GM23338 (cell line): Measurements from ENCODE around the gene WDR93.

Experiments
- CREB1 ChIP-seq: fragments of 250-450 bp; sonication (Bioruptor Pico); IDR thresholded peaks from 2 replicates; pipeline ENCODE4 v1.5.0; 2020; ENCODE audit warnings: low read depth, mild to moderate bottlenecking, moderate library complexity
- CTCF ChIP-seq, 2 experiments: fragments of 200-600 bp in 1 of 2; sonication (generic) in 1 of 2; conservative IDR thresholded peaks; 2 replicates each; pipeline versions ENCODE4 v1.5.1 to v1.6.1; 2016 to 2017; ENCODE audit warnings: antibody characterized with exemption in 2 of 2, low read depth in 2 of 2, mild to moderate bottlenecking in 2 of 2, moderate library complexity in 1 of 2
- EZH2 ChIP-seq: fragments of 200-600 bp; sonication (generic); IDR thresholded peaks from one replicate; pipeline ENCODE4 v1.8.0; 2017; ENCODE audit warnings: antibody characterized with exemption, mild to moderate bottlenecking, low read depth; ENCODE audit not compliant: unreplicated experiment
- POLR2AphosphoS5 ChIP-seq: IDR thresholded peaks from 2 replicates; pipeline ENCODE4 v1.6.1; 2016; ENCODE audit warnings: antibody characterized with exemption, low read depth
- REST ChIP-seq: IDR thresholded peaks from one replicate; pipeline ENCODE4 v1.6.1; 2018; ENCODE audit warnings: antibody characterized with exemption; ENCODE audit not compliant: unreplicated experiment
- ZNF114 ChIP-seq: fragments of 250-450 bp; sonication (Bioruptor Pico); IDR thresholded peaks from 2 replicates; pipeline ENCODE4 v1.5.0; 2020; ENCODE audit warnings: mild to moderate bottlenecking, moderate library complexity
- ZNF331 ChIP-seq: fragments of 250-450 bp; sonication (Bioruptor Pico); IDR thresholded peaks from 2 replicates; pipeline ENCODE4 v1.5.0; 2020; ENCODE audit warnings: low read depth, mild to moderate bottlenecking, moderate library complexity

GRCh38 chr15:89781055-89781454, 90.4 kb downstream of the WDR93 start:
- TF ChIP-seq POLR2AphosphoS5: no peak
- TF ChIP-seq CTCF (conservative IDR thresholded peaks at IDR 0.05; ENCODE audit: low read depth in 2 of 2): no peak
- TF ChIP-seq REST: no peak
- TF ChIP-seq ZNF331: no peak
- TF ChIP-seq CREB1 (CRISPR knock-in tag): no peak
- no peak for TF ChIP-seq EZH2
- no peak for TF ChIP-seq ZNF114 (CRISPR knock-in tag)
